GM19467 (cell line): Measurements from ENCODE around the gene TRIM10.
"Not testable (repeated sequence)": the region's sequence is repeated elsewhere in the genome, so short reads cannot be mapped to it uniquely, and the experiment has no call there.

Experiments
- ATAC-seq: cut with Tn5 transposase; IDR thresholded peaks from one replicate; pipeline ENCODE4 v1.9.1; 2021; ENCODE audit warnings: mild to moderate bottlenecking, moderate library complexity; ENCODE audit not compliant: unreplicated experiment

The TRIM10 gene

GRCh38 chr6:30154709-30155519, 6.1 kb downstream of the TRIM10 start:
- ATAC-seq, result no peak

- no peak for ATAC-seq
Measured at GRCh38 chr6:30154061-30154460, 7.0 kb downstream of the TRIM10 start.

GRCh38 chr6:30152910-30153610, 8.0 kb downstream of the TRIM10 start:
- no peak for ATAC-seq

- no peak for ATAC-seq
Measured at GRCh38 chr6:30152016-30152673, 8.9 kb downstream of the TRIM10 start.

GRCh38 chr6:30151580-30151979, 9.4 kb downstream of the TRIM10 start:
- ATAC-seq, result no peak

GRCh38 chr6:30150671-30151395, 10.2 kb downstream of the TRIM10 start:
- no peak for ATAC-seq

- no peak for ATAC-seq
Measured at GRCh38 chr6:30149858-30150550, 11.0 kb downstream of the TRIM10 start.

- ATAC-seq, result no peak
Measured at GRCh38 chr6:30149234-30149633, 11.8 kb downstream of the TRIM10 start.

GRCh38 chr6:30147096-30147495, 13.9 kb downstream of the TRIM10 start:
- ATAC-seq, result no peak

- ATAC-seq, result no peak
Measured at GRCh38 chr6:30145818-30146217, 15.2 kb downstream of the TRIM10 start.

GRCh38 chr6:30144811-30145210, 16.2 kb downstream of the TRIM10 start:
- ATAC-seq, result no peak

- no peak for ATAC-seq
Measured at GRCh38 chr6:30143780-30144179, 17.2 kb downstream of the TRIM10 start.

- no peak for ATAC-seq
Measured at GRCh38 chr6:30142665-30143064, 18.3 kb downstream of the TRIM10 start.

GRCh38 chr6:30140240-30140639, 20.8 kb downstream of the TRIM10 start:
- not testable (repeated sequence) for ATAC-seq

GRCh38 chr6:30136570-30137286, 24.3 kb downstream of the TRIM10 start:
- ATAC-seq, result no peak

GRCh38 chr6:30135757-30136156, 25.3 kb downstream of the TRIM10 start, which contains the start of gene TRIM40:
TSS of gene TRIM40 (plus strand) at chr6:30136140. CDS start at chr6:30137037, 897 bp downstream.
- no peak for ATAC-seq

GRCh38 chr6:30135147-30135546, 25.9 kb downstream of the TRIM10 start:
- ATAC-seq, result no peak

- no peak for ATAC-seq
Measured at GRCh38 chr6:30131947-30132497, 29.0 kb downstream of the TRIM10 start.
